ELF-1 (cell line): ENCODE results near the gene CRYGD.

Experiments
- DNase-seq: peaks from one replicate; pipeline ENCODE4 v3.0.0-alpha.2; 2016; ENCODE audit warnings: low read depth, low spot score

The CRYGD gene

DNA sequence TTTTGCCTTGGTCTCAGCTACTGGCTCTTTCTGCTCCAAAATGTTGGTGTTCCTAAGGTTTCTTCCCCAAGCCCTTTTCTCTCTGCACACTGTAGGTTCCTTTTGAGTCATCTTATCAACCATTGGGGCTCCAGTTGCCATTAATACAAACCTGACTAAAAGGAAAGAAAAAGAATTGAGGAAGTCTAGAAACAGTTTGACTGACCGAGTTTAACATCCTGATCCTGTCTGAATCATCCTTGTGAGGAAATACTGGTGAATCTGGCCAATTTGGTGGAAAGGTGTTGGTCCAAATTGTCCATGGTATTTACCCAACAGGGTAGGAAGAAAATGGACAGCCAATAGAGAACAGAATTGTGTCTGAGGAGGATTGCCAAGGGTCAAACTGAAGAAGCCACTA lies 38.3 kb downstream of the CRYGD start:
- no peak for DNase-seq

DNA sequence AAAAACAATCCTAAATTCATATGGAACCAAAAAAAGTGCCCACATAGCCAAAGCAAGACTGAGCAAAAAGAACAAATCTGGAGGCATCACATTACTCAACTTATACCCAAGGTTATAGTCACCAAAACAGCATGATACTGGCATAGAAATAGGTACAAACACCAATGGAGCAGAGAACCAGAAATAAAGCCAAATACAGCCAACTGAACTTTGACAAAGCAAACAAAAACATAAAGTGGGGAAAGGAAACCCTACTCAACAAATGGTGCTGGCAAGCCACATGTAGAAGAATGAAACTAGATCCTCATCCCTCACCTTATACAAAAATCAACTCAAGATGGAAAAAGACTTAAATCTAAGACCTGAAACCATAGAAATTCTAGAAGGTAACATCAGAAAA lies 40.5 kb downstream of the CRYGD start:
- DNase-seq: no peak

DNA sequence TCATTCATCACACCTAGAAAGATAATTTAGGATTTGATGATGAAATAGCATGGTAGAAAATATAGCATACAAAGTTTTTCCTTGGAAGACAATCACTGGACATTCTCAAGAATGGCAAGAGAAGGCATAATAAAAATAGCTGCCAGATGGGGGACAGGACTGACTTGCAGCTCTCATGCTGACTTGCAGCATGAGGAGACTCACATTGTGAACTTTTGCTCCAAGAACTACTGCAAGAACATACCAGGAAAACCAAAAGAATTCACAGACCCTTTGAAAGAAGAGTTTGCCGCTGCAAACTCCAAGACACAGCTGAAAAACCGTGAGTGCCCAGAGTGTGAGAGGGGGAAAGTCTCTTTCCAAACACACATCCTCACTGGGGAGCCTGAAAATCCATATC lies 47.0 kb downstream of the CRYGD start:
- DNase-seq: no peak

- no peak for DNase-seq
These were observed 49.5 kb downstream of the CRYGD start for GRCh38 chr2:208074610-208075356.

- peak; percentile 84 for DNase-seq
These were observed 52.0 kb downstream of the CRYGD start for GRCh38 chr2:208072250-208072892.
